SU-DHL-6 (cell line): ENCODE measurements around the gene THY1.

ENCODE experiments used
- H2AFZ ChIP-seq: fragments of 200-600 bp; sonication (generic); 2 replicates; pipeline ENCODE4 v1.6.1; 2014; ENCODE audit warnings: low read depth, mild to moderate bottlenecking, moderate library complexity, mixed read lengths, antibody characterized with exemption, low read length; ENCODE audit not compliant: severe bottlenecking
- H3F3A ChIP-seq: fragments of 200-600 bp; shearing (Covaris generic); 2 replicates; pipeline ENCODE4 v1.6.0; 2016; ENCODE audit warnings: antibody characterized with exemption, mild to moderate bottlenecking; ENCODE audit not compliant: insufficient read depth
- H3K27ac ChIP-seq: fragments of 200-600 bp; sonication (generic); 2 replicates; pipeline ENCODE4 v1.5.1; 2016; ENCODE audit warnings: low read depth, mild to moderate bottlenecking, low read length, moderate library complexity, mixed read lengths
- H3K27me3 ChIP-seq: fragments of 200-600 bp; sonication (generic), shearing (Covaris generic); 2 replicates; pipeline ENCODE4 v1.6.0; 2014; ENCODE audit warnings: mild to moderate bottlenecking, low read length
- H3K36me3 ChIP-seq: fragments of 200-600 bp; sonication (generic); 2 replicates; pipeline ENCODE4 v1.6.1; 2014; ENCODE audit warnings: mild to moderate bottlenecking, low read length, mixed read lengths
- H3K4me2 ChIP-seq: fragments of 300-600, 200-600 bp; shearing (Covaris generic), sonication (generic); 2 replicates; pipeline ENCODE4 v1.6.0; 2014; ENCODE audit warnings: low read length, low read depth, mild to moderate bottlenecking; ENCODE audit not compliant: poor library complexity, severe bottlenecking
- H3K4me3 ChIP-seq: fragments of 200-600 bp; sonication (generic); 2 replicates; pipeline ENCODE4 v1.5.1; 2014; ENCODE audit warnings: antibody characterized with exemption, low read length, mild to moderate bottlenecking, mixed read lengths; ENCODE audit not compliant: insufficient read depth, poor library complexity, severe bottlenecking
- H3K79me2 ChIP-seq: fragments of 200-600 bp; sonication (generic); 2 replicates; pipeline ENCODE4 v1.6.1; 2014; ENCODE audit warnings: mild to moderate bottlenecking, low read length, moderate library complexity; ENCODE audit not compliant: insufficient read depth
- H3K9ac ChIP-seq: fragments of 200-600 bp; sonication (generic); 2 replicates; pipeline ENCODE4 v1.7.0; 2014; ENCODE audit warnings: mild to moderate bottlenecking, low read length
- H3K9me2 ChIP-seq: fragments of 200-600 bp; sonication (generic); replicated peaks from 2 replicates; pipeline ENCODE4 v1.6.1; 2014; ENCODE audit warnings: low read length; ENCODE audit not compliant: insufficient read depth
- H3K9me3 ChIP-seq: fragments of 200-600 bp; sonication (generic); 2 replicates; pipeline ENCODE4 v1.6.1; 2014; ENCODE audit warnings: low read length, mixed read lengths; ENCODE audit not compliant: insufficient read depth
- H4K20me1 ChIP-seq: fragments of 200-600 bp; sonication (generic); 2 replicates; pipeline ENCODE4 v1.6.1; 2014; ENCODE audit warnings: low read depth, mild to moderate bottlenecking, antibody characterized with exemption, low read length, moderate library complexity, mixed read lengths
- EZH2phosphoT487 ChIP-seq: fragments of 200-600 bp; sonication (generic), shearing (Covaris generic); conservative IDR thresholded peaks from 2 replicates; pipeline ENCODE4 v1.6.1; 2018; ENCODE audit warnings: mild to moderate bottlenecking, antibody characterized with exemption, low read length, moderate library complexity, mixed read lengths
- TF ChIP-seq, protein P1 (sequence below): fragments of 200-600 bp; sonication (generic); IDR thresholded peaks from one replicate; pipeline ENCODE4 v1.5.1; 2017; ENCODE audit warnings: antibody characterized with exemption, mild to moderate bottlenecking, low read length, moderate library complexity; ENCODE audit not compliant: insufficient read depth, poor library complexity, severe bottlenecking

The THY1 gene

DNA sequence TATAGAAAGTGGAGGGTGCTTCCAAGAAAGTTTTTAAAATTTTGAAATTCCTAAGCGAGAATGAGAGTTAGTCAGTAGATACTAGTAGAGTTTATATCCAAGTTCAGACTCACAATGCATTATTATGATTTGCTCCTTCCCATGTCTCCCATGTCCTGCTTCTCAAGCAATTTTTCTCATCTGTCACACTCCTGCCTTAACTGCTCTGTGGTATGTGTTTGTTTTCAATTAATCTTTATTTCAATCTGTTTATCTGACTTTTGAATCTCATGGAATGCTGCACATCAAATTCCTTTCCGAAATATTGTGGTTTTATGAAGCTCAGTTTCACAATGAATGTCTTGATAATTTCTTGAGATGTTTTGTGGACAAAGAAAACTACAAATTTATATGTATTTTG, 18.1 kb downstream of the THY1 start:
- H3K36me3 ChIP-seq: no peaks in the 10 kb centered on the region
- no peak overlapping the region for H3K9ac ChIP-seq
- TF ChIP-seq, protein P1, sequence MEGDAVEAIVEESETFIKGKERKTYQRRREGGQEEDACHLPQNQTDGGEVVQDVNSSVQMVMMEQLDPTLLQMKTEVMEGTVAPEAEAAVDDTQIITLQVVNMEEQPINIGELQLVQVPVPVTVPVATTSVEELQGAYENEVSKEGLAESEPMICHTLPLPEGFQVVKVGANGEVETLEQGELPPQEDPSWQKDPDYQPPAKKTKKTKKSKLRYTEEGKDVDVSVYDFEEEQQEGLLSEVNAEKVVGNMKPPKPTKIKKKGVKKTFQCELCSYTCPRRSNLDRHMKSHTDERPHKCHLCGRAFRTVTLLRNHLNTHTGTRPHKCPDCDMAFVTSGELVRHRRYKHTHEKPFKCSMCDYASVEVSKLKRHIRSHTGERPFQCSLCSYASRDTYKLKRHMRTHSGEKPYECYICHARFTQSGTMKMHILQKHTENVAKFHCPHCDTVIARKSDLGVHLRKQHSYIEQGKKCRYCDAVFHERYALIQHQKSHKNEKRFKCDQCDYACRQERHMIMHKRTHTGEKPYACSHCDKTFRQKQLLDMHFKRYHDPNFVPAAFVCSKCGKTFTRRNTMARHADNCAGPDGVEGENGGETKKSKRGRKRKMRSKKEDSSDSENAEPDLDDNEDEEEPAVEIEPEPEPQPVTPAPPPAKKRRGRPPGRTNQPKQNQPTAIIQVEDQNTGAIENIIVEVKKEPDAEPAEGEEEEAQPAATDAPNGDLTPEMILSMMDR: no peak
- TF ChIP-seq EZH2phosphoT487: no peak
- no peaks in the 10 kb centered on the region for H4K20me1 ChIP-seq
- no peaks in the 10 kb centered on the region for H3K27me3 ChIP-seq
- H3K4me3 ChIP-seq: no peak overlapping the region
- H3K27ac ChIP-seq: no peak overlapping the region
- no peaks in the 10 kb centered on the region for H3K79me2 ChIP-seq
- no peaks in the 10 kb centered on the region for H3K9me3 ChIP-seq
- H2AFZ ChIP-seq: no peak overlapping the region
- no peak overlapping the region for H3K4me2 ChIP-seq
- H3F3A ChIP-seq: no peaks in the 10 kb centered on the region
- no peaks in the 10 kb centered on the region for H3K9me2 ChIP-seq

DNA sequence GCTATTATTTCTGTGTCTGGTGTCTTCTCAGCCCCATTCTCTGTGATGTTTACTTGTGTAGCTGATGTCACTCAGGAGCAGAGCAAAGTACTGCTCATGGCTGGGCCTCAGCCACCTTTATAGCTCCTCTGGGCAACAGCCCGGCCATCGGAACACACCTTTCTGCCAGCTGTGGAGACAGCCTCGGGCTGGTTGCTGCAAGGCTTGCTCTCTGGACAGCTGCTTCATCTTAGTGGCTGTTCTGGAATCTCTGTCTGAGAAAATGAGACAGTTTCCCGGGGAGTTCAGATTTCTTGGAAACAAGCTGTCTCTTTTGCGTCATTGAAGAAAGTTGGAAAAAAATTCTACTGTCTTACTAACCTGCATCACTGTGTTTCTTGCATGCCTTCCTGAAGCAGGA, 20.0 kb downstream of the THY1 start:
- no peak overlapping the region for H3K27ac ChIP-seq
- TF ChIP-seq, protein P1: no peak
- no peak for TF ChIP-seq EZH2phosphoT487
- H3K9me3 ChIP-seq: no peaks in the 10 kb centered on the region
- no peaks in the 10 kb centered on the region for H3F3A ChIP-seq
- no peaks in the 10 kb centered on the region for H4K20me1 ChIP-seq
- H3K9me2 ChIP-seq: no peaks in the 10 kb centered on the region
- H3K4me2 ChIP-seq: no peak overlapping the region
- no peak overlapping the region for H3K4me3 ChIP-seq
- no peak overlapping the region for H2AFZ ChIP-seq
- no peaks in the 10 kb centered on the region for H3K27me3 ChIP-seq
- H3K36me3 ChIP-seq: no peaks in the 10 kb centered on the region
- H3K79me2 ChIP-seq: no peaks in the 10 kb centered on the region
- H3K9ac ChIP-seq: no peak overlapping the region

DNA sequence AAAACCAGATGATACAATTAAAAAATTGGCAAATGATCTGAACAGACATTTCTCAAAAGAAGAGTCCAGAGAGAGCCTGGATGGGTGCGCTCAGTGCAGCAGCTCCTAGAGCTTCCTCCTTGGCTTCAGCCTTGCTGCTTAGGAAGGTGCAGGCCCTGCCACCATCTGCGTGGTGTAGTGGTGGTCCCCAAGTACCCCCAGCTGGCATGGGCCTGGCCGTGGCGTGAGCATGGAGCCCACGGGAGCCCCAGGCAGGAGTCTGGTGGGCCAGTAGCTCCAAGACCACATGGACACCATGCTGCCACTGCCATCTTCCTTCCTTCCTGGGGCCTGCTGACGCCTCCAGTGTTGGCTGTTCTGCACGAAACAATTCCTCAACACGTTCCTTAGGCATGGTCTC, 20.5 kb downstream of the THY1 start:
- Histone ChIP-seq H4K20me1 (no peaks in the 10 kb centered on the region), H2AFZ (no peak overlapping the region), H3K27ac (no peak overlapping the region), H3K79me2 (no peaks in the 10 kb centered on the region), H3K27me3 (no peaks in the 10 kb centered on the region), H3K36me3 (no peaks in the 10 kb centered on the region), H3K9ac (no peak overlapping the region), H3K9me2 (no peaks in the 10 kb centered on the region), H3K9me3 (no peaks in the 10 kb centered on the region), H3K4me3 (no peak overlapping the region), H3K4me2 (no peak overlapping the region), H3F3A (no peaks in the 10 kb centered on the region)
- TF ChIP-seq EZH2phosphoT487: no peak
- TF ChIP-seq, protein P1: no peak
